Adipocyte (in vitro differentiated cells): ENCODE results near the gene TPGS2.
A peak's percentile ranks its signal among the peaks of the same experiment; 100 is the strongest.

ENCODE experiments used
- DNase-seq: peaks from one replicate; pipeline ENCODE4 v3.0.0-alpha.2; 2015; ENCODE audit warnings: low read depth
- H3K27me3 ChIP-seq: replicated peaks from 2 replicates; pipeline ENCODE4 v1.7.0; 2013; ENCODE audit warnings: mild to moderate bottlenecking, low read length, moderate library complexity; ENCODE audit not compliant: control insufficient read depth, insufficient read depth
- H3K36me3 ChIP-seq: 2 replicates; pipeline ENCODE4 v1.7.0; 2013; ENCODE audit warnings: low read length, mild to moderate bottlenecking, moderate library complexity; ENCODE audit not compliant: control insufficient read depth, insufficient read depth, severe bottlenecking
- H3K4me1 ChIP-seq: 2 replicates; pipeline ENCODE4 v1.7.0; 2013; ENCODE audit warnings: mild to moderate bottlenecking, low read length, moderate library complexity; ENCODE audit not compliant: control insufficient read depth, insufficient read depth
- H3K4me3 ChIP-seq: 2 replicates; pipeline ENCODE4 v1.7.0; 2013; ENCODE audit warnings: mild to moderate bottlenecking, low read length, moderate library complexity
- H3K9ac ChIP-seq: 2 replicates; pipeline ENCODE4 v1.7.0; 2013; ENCODE audit warnings: mild to moderate bottlenecking, low read length, moderate library complexity
- H3K9me3 ChIP-seq: 2 replicates; pipeline ENCODE4 v1.7.0; 2013; ENCODE audit warnings: mild to moderate bottlenecking, low read length, moderate library complexity; ENCODE audit not compliant: control insufficient read depth

TPGS2 gene

DNA sequence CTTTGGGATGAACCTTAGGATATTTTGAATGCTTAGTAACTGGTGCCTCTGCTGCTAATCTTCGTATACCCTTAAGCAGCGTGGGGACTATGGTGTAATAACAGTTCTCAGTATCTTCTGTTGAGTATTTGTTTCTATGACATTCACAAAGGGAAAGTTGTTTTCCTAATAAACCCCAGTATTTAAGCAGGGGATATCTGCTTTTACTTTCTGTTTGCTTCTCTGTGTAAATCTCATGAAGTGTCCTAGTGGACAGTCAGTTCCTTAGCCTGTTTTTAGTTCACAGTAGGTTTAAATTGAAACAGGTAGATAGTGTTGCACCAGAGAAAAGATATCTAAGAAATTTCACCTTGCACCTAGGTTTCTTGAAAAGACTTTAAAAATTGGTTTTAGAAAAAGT, 15.0 kb upstream of the TPGS2 start:
- Histone ChIP-seq H3K9me3 (no peaks in the 10 kb centered on the region), H3K4me3 (no peak overlapping the region), H3K27me3 (no peaks in the 10 kb centered on the region), H3K4me1 (no peaks in the 10 kb centered on the region), H3K9ac (no peak overlapping the region), H3K36me3 (no peaks in the 10 kb centered on the region)
- DNase-seq: no peak

DNA sequence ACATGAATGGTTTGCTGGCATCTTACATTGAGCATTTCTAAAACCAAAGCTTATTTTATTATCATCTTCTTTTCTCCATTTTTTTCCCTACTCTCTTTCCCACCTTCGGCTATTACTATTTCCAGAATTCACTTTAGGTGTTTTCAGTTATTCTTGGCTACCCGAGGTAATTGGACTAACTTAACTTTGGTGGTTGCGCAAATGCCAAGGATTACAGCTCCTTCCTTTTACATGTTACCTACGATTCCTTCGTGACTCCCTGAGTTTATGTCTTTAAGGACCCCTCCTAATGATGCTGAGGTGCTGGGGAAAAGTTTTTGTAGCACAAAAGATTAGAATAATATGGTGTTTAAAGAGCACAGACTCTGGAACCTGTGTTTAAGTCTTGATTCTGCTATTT, 14.4 kb upstream of the TPGS2 start:
- H3K36me3 ChIP-seq: no peaks in the 10 kb centered on the region
- no peak overlapping the region for H3K9ac ChIP-seq
- DNase-seq: no peak
- H3K4me3 ChIP-seq: no peak overlapping the region
- H3K27me3 ChIP-seq: no peaks in the 10 kb centered on the region
- no peaks in the 10 kb centered on the region for H3K9me3 ChIP-seq
- H3K4me1 ChIP-seq: no peaks in the 10 kb centered on the region

- no peak overlapping the region for H3K4me3 ChIP-seq
- no peaks in the 10 kb centered on the region for H3K27me3 ChIP-seq
- DNase-seq: no peak
- no peaks in the 10 kb centered on the region for H3K4me1 ChIP-seq
- no peaks in the 10 kb centered on the region for H3K9me3 ChIP-seq
- H3K9ac ChIP-seq: no peak overlapping the region
- peaks cover 4% of the 10 kb centered on the region for H3K36me3 ChIP-seq
These were observed 11.0 kb upstream of the TPGS2 start for GRCh38 chr18:36839835-36840234.

- no peak overlapping the region for H3K9ac ChIP-seq
- H3K27me3 ChIP-seq: no peaks in the 10 kb centered on the region
- H3K36me3 ChIP-seq: peaks cover 4% of the 10 kb centered on the region
- no peak for DNase-seq
- H3K9me3 ChIP-seq: no peaks in the 10 kb centered on the region
- peaks cover 3% of the 10 kb centered on the region for H3K4me1 ChIP-seq
- no peak overlapping the region for H3K4me3 ChIP-seq
These were observed 7.1 kb upstream of the TPGS2 start for GRCh38 chr18:36835927-36836326.

DNA sequence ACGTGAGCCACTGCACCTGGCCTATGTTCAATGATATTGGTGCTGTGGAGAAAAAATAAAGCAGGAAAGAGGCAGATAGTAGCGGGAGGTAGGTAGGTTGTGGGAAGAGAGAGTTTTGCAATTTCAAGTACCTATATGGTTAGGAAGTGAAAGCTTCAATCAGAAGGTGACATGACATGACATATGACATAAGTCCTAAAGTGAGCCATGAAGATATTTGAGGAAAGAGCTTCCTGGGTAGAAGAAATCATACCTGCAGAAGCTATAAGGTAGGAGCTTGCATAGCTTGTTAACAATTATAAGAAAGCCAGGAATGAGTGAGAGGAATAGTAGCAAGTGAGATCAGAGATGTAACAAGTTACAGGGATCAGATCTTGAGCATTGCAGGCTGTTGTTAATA, 4.3 kb upstream of the TPGS2 start:
- Histone ChIP-seq H3K36me3 (peaks cover 4% of the 10 kb centered on the region), H3K4me1 (peaks cover 13% of the 10 kb centered on the region), H3K9me3 (no peaks in the 10 kb centered on the region), H3K9ac (no peak overlapping the region), H3K27me3 (no peaks in the 10 kb centered on the region), H3K4me3 (no peak overlapping the region)
- DNase-seq: no peak

DNA sequence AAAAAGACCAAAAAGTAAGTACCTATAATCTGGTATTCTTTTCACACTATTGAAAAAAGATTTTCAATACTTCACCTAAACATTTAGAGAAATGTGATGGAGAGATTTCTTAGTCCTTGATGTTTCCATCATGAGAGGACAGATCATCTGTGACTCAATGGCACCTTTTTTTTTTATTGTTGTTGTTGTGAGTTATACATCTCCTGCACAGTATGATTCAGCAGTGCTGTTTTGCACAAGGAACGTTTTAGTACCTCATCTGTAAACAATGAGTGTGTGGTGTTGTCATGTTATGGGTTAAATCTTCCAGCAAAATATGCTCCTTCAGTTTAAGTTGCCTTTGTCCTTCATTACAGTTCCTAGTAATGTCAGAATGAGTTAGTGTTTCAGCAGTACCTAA, 2.3 kb upstream of the TPGS2 start:
- Histone ChIP-seq H3K4me3 (no peak overlapping the region), H3K9ac (no peak overlapping the region), H3K36me3 (no peaks in the 10 kb centered on the region), H3K27me3 (no peaks in the 10 kb centered on the region), H3K4me1 (peaks cover 13% of the 10 kb centered on the region), H3K9me3 (no peaks in the 10 kb centered on the region)
- DNase-seq: no peak

DNA sequence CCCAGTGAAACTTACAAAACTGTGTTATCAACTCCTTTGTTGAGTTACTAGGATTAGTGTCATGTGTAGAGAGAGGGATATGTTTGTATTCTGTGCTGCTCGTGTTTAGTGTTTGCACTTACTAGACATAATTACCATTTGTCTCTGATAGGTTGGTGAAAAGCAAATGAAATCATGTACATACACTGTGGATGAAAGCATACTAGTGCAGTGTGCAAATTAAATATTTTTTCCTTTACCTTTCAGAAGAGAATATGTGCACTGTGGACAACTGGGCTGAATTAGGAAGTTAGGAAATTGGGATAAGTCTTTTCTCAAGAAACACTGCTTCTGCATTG, 1.3 kb upstream of the TPGS2 start:
- Histone ChIP-seq H3K36me3 (no peaks in the 10 kb centered on the region), H3K9ac (no peak overlapping the region), H3K27me3 (no peaks in the 10 kb centered on the region), H3K4me1 (peaks cover 13% of the 10 kb centered on the region), H3K4me3 (peak overlapping the region; percentile 93), H3K9me3 (no peaks in the 10 kb centered on the region)
- no peak for DNase-seq

DNA sequence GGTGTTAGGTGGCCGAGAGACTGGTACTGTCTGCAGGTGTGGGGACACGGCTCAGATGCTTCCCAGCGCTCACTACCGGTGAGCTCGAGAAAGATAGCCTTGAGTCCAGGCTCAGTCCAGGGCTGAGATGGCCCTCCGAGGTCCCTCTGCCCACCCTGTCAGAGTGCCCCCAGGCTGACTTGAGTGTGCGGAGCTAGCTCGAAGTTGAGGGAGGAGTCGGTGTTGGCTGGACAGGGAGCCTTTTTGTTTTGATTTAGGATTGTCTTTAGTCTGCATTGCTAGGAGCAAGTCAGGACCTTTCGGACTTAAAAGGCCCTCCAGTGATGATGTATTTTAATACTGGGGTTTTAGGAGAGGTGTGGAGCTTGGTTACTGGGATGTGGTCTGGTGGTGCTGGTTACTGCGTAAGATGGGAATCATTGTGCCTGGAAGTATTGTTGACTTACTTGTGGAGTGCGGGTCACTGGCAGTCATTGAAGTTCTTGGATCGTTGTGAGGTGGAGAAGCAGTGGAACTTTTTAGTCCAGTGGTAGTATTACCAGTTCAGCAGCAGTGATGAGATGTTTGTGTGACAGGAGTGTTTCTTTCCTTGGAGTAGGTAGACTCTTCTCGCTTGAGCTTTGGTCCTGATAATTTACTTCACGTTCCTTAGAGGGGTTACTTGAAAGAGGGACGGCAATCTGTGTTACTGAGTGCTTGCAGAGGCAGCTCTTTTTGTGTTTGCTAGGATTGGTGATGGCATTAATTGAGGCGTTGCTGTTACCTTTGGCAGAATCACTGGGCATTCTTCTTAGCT, 758 bp upstream of the TPGS2 start:
- Histone ChIP-seq H3K9me3 (no peaks in the 10 kb centered on the region), H3K36me3 (no peaks in the 10 kb centered on the region)
- DNase-seq: no peak

DNA sequence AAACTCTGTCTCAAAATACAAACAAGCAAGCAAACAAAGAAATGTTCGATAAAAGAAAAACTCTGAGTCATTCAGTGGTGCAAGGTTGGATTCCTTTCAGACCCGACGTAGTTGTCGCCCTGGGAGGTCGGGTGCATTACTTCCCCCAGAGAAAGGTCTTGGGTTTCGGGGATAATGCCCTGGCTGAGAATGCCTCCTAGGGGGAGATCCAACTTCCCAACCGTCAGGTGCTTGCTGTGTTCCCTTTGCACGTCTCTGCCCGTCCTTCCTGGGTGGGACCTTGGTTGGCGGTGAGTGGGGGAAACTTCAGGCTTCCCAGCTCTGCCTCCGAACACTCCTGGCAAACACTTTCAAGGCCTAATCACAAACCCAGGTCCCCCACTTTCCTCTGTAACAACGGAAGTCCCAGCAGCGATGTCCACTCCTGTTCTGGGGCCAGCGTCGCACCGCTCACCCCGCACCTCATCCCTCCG, 609 bp downstream of the TPGS2 start:
- peak; percentile 74 for DNase-seq
- H3K9me3 ChIP-seq: no peaks in the 10 kb centered on the region
- no peaks in the 10 kb centered on the region for H3K36me3 ChIP-seq
- peak overlapping the region; percentile 86 for H3K9ac ChIP-seq
- H3K4me3 ChIP-seq: peak overlapping the region; percentile 93
- no peaks in the 10 kb centered on the region for H3K27me3 ChIP-seq
- peaks cover 13% of the 10 kb centered on the region for H3K4me1 ChIP-seq

More for the DNA sequence above, 758 bp upstream of the TPGS2 start:
- H3K27me3 ChIP-seq: no peaks in the 10 kb centered on the region
- H3K4me1 ChIP-seq: peaks cover 13% of the 10 kb centered on the region
- H3K9ac ChIP-seq: peak overlapping the region; percentile 86
- peak overlapping the region; percentile 93 for H3K4me3 ChIP-seq

DNA sequence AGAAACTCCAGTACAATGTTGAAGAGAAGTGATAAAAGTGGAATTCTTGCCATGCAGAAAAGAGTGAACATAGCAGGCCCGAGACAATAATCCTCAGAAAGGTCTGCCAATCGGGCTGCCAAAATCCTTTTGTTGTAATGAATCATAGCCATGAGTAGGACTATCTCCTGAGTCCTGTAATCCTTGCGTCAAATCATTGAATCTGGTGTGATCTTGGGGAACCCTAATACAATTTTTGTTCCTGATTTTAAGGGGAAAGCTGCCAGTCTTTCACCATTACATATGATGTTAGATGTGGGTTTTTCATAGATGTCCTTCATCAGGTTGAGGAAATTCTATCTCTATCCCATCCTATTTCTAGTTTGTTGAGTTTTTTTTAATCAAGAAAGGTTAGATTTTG, 2.2 kb downstream of the TPGS2 start:
- Histone ChIP-seq H3K4me3 (no peak overlapping the region), H3K4me1 (peaks cover 13% of the 10 kb centered on the region), H3K27me3 (no peaks in the 10 kb centered on the region), H3K36me3 (no peaks in the 10 kb centered on the region), H3K9ac (no peak overlapping the region), H3K9me3 (no peaks in the 10 kb centered on the region)
- DNase-seq: no peak

DNA sequence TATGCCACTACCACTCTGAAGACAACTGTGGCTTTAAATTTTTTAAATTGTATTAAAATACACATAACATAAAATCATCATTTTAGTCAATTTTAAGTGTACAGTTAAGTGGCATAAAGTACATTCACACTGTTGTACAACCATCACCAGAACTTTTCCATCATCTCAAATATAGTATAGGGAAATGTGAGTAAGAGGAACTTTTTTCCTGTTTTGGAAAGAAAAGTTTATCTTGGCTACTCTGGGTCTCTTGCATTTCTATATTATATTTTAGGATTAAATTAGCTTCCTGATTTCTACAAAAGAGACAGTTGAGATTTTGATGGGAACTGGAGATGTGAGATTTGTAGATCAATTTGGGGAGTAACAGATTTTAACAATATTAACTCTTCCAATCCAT, 3.3 kb downstream of the TPGS2 start:
- Histone ChIP-seq H3K9me3 (no peaks in the 10 kb centered on the region), H3K27me3 (no peaks in the 10 kb centered on the region), H3K9ac (no peak overlapping the region), H3K4me1 (peaks cover 10% of the 10 kb centered on the region), H3K36me3 (no peaks in the 10 kb centered on the region), H3K4me3 (no peak overlapping the region)
- DNase-seq: no peak

- Histone ChIP-seq H3K9me3 (no peaks in the 10 kb centered on the region), H3K36me3 (peaks cover 18% of the 10 kb centered on the region), H3K4me3 (no peak overlapping the region), H3K4me1 (no peaks in the 10 kb centered on the region), H3K9ac (no peak overlapping the region), H3K27me3 (no peaks in the 10 kb centered on the region)
- no peak for DNase-seq
These were observed 7.1 kb downstream of the TPGS2 start for GRCh38 chr18:36821681-36822080.
